DOHH2 (cell line): ENCODE results near the gene SP6.

ENCODE experiments used
- H3F3A ChIP-seq: fragments of 200-600 bp; sonication (generic), shearing (Covaris generic); 2 replicates; pipeline ENCODE4 v1.6.0; 2016; ENCODE audit warnings: antibody characterized with exemption, mild to moderate bottlenecking; ENCODE audit not compliant: control insufficient read depth, insufficient read depth
- H3K27ac ChIP-seq: fragments of 200-600 bp; sonication (generic); 2 replicates; pipeline ENCODE4 v1.5.1; 2014; ENCODE audit warnings: low read depth, mild to moderate bottlenecking, low read length, moderate library complexity
- H3K27me3 ChIP-seq: fragments of 200-600 bp; sonication (generic); 2 replicates; pipeline ENCODE4 v1.6.1; 2014; ENCODE audit warnings: mild to moderate bottlenecking, low read length, mixed read lengths; ENCODE audit not compliant: control insufficient read depth
- H3K36me3 ChIP-seq: fragments of 200-600 bp; sonication (generic); 2 replicates; pipeline ENCODE4 v1.6.1; 2014; ENCODE audit warnings: mild to moderate bottlenecking, low read length, moderate library complexity, mixed read lengths; ENCODE audit not compliant: control insufficient read depth
- H3K4me1 ChIP-seq: fragments of 200-600 bp; sonication (generic); 2 replicates; pipeline ENCODE4 v1.6.1; 2014; ENCODE audit warnings: mild to moderate bottlenecking, low read length, mixed read lengths; ENCODE audit not compliant: control insufficient read depth
- H3K4me2 ChIP-seq: fragments of 200-600 bp; sonication (generic); 2 replicates; pipeline ENCODE4 v1.6.0; 2014; ENCODE audit warnings: mild to moderate bottlenecking, low read length, moderate library complexity
- H3K4me3 ChIP-seq: fragments of 200-600 bp; sonication (generic); 2 replicates; pipeline ENCODE4 v1.5.1; 2014; ENCODE audit warnings: mild to moderate bottlenecking, low read length, mixed read lengths
- H3K79me2 ChIP-seq: fragments of 200-600 bp; sonication (generic); 2 replicates; pipeline ENCODE4 v1.6.1; 2014; ENCODE audit warnings: mild to moderate bottlenecking, low read length, mixed read lengths; ENCODE audit not compliant: control insufficient read depth
- H3K9me2 ChIP-seq: fragments of 200-600 bp; sonication (generic); replicated peaks from 2 replicates; pipeline ENCODE4 v1.6.1; 2014; ENCODE audit warnings: mild to moderate bottlenecking, low read length, mixed read lengths; ENCODE audit not compliant: control insufficient read depth
- H3K9me3 ChIP-seq: fragments of 200-600 bp; sonication (generic); 2 replicates; pipeline ENCODE4 v1.6.1; 2014; ENCODE audit warnings: antibody characterized with exemption, low read length, mixed read lengths; ENCODE audit not compliant: control insufficient read depth, insufficient read depth
- H4K20me1 ChIP-seq: fragments of 200-600 bp; sonication (generic); 2 replicates; pipeline ENCODE4 v1.6.0; 2014; ENCODE audit warnings: low read depth, mild to moderate bottlenecking, antibody characterized with exemption, low read length, moderate library complexity; ENCODE audit not compliant: control insufficient read depth, insufficient read depth
- EZH2phosphoT487 ChIP-seq: fragments of 200-600 bp; sonication (generic); IDR thresholded peaks from 2 replicates; pipeline ENCODE4 v1.6.1; 2017; ENCODE audit warnings: borderline replicate concordance, mild to moderate bottlenecking, antibody characterized with exemption, low read length, moderate library complexity, mixed read lengths
- TF ChIP-seq, protein P1 (sequence below): fragments of 200-600 bp; sonication (generic); IDR thresholded peaks from one replicate; pipeline ENCODE4 v1.5.1; 2014; ENCODE audit warnings: antibody characterized with exemption, mild to moderate bottlenecking, low read depth, low read length; ENCODE audit not compliant: poor library complexity, severe bottlenecking

The SP6 gene

DNA sequence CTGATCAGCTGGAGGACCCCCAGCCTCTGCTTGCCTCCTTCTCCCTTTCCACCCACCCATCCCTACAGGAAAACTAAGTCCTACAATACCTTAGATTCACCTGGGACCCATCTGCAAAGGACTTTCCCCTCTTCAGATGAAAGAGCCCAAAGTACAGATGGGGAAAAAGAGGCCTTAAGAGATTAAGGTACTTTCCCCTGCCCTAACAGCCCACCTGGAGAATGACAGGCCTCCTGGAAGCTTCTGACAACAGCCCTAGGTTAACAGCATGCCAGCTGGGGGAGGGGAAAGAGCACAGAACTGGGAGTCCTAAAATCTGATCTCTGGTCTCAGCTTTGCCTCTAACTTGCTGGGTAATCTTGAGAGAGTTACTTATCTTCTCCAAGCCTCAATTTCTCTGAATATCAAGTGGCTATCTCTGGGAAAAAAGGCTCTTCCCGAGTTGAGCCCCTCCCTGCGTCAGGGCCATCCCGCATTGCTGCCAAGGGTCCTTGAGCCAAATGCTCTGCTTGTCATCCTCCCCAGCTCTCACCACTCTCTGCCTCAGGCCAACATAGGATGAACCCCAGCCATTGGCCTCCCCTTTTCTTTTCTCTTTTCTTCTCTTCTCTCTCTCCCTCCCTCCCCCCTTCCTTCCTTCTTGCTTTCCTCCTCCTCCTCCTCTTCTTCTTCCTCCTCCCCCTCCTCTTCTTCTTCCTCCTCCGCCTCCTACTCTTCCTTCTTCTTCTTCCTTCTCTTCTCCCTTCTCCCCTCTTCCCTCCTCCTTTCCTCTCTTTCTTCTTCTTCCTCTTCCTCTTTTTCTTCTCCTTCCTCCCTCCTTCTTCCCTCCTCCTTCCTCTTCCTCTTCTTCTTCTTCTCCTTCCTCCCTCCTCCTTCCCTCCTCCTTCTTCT lies 22.5 kb upstream of the SP6 start:
- no peak for TF ChIP-seq EZH2phosphoT487
- peak overlapping the region; percentile 6; the same call in 1 of the 2 replicates for H3K4me2 ChIP-seq

DNA sequence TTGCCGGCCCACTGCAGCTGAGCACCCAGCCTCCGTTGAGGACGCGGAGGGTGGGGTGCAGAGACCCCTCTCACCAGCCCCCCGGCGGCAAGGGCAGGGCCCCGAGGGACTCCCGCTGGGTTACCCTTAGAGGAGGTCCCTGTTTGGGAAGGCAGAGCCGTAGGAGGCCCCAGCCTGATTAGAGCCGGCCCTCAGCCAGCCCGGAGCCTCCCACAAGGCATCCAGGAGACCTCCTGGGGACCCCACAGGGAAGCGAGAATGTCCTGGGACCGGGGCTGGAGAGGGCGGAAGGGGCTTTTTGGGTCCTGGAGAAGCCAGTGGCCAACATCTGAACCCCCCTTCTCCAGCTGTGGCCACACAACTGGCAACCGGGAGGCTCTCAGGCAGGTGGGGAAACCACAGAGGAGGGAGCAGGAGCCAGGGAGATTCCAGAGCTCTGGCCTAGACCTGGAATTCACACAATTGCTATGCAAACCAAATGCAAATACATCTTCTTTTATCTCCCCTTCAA lies 21.7 kb upstream of the SP6 start:
- Histone ChIP-seq H3K79me2 (no peaks in the 10 kb centered on the region), H3K4me3 (no peak overlapping the region), H3K9me2 (no peaks in the 10 kb centered on the region), H3K27ac (no peak overlapping the region), H4K20me1 (no peaks in the 10 kb centered on the region), H3K4me1 (peaks cover 20% of the 10 kb centered on the region), H3K36me3 (no peaks in the 10 kb centered on the region), H3K9me3 (no peaks in the 10 kb centered on the region), H3F3A (no peaks in the 10 kb centered on the region), H3K4me2 (no peak overlapping the region), H3K27me3 (peaks cover 37% of the 10 kb centered on the region)
- TF ChIP-seq, protein P1, sequence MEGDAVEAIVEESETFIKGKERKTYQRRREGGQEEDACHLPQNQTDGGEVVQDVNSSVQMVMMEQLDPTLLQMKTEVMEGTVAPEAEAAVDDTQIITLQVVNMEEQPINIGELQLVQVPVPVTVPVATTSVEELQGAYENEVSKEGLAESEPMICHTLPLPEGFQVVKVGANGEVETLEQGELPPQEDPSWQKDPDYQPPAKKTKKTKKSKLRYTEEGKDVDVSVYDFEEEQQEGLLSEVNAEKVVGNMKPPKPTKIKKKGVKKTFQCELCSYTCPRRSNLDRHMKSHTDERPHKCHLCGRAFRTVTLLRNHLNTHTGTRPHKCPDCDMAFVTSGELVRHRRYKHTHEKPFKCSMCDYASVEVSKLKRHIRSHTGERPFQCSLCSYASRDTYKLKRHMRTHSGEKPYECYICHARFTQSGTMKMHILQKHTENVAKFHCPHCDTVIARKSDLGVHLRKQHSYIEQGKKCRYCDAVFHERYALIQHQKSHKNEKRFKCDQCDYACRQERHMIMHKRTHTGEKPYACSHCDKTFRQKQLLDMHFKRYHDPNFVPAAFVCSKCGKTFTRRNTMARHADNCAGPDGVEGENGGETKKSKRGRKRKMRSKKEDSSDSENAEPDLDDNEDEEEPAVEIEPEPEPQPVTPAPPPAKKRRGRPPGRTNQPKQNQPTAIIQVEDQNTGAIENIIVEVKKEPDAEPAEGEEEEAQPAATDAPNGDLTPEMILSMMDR = no peak
- TF ChIP-seq EZH2phosphoT487 = no peak

More for the DNA sequence above, 22.5 kb upstream of the SP6 start:
- H3K4me1 ChIP-seq = peaks cover 20% of the 10 kb centered on the region
- H3K4me3 ChIP-seq = no peak overlapping the region
- H3K27ac ChIP-seq = no peak overlapping the region
- H3K9me2 ChIP-seq = no peaks in the 10 kb centered on the region
- no peaks in the 10 kb centered on the region for H3K79me2 ChIP-seq
- H3K9me3 ChIP-seq = no peaks in the 10 kb centered on the region
- no peaks in the 10 kb centered on the region for H3F3A ChIP-seq
- no peaks in the 10 kb centered on the region for H4K20me1 ChIP-seq
- H3K27me3 ChIP-seq = peaks cover 39% of the 10 kb centered on the region
- no peaks in the 10 kb centered on the region for H3K36me3 ChIP-seq

DNA sequence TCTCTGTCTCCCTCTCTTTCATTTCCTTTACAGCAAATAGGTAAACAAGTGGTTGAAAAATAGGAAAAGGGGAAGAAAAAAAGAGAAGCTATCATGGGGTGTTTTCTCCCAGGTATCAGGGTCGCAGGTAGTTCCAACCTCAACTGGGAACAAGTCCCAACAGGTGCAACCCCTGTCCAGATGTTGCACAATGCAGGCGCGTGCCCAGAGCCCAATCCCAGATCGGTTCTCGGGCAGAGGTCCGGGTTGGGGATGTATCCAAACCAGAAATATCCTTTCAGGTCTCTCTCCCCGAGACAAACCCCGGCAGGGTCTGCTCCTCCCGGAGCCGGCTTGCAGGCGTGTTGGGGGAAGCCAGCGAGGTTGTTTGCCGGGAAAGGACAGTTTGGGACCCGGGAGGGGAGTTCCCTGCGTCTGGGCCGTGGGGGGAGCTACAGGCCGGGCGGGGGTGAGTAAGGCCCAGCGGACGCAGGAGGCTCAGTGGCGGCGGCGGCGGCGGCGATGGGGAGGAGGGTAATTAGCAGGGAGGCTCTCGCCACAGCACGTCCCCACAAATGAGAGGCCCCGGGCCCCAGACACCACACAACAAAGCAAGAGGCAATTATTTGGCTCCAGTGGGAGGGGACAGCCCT lies 21.2 kb upstream of the SP6 start:
- Histone ChIP-seq H3K79me2 (no peaks in the 10 kb centered on the region), H3K4me2 (no peak overlapping the region), H3K4me3 (no peak overlapping the region), H3K27me3 (peaks cover 35% of the 10 kb centered on the region), H3F3A (no peaks in the 10 kb centered on the region), H3K9me3 (no peaks in the 10 kb centered on the region), H3K27ac (no peak overlapping the region), H3K36me3 (no peaks in the 10 kb centered on the region), H3K9me2 (no peaks in the 10 kb centered on the region), H3K4me1 (peaks cover 16% of the 10 kb centered on the region), H4K20me1 (no peaks in the 10 kb centered on the region)
- TF ChIP-seq, protein P1 = no peak
- TF ChIP-seq EZH2phosphoT487 = no peak

DNA sequence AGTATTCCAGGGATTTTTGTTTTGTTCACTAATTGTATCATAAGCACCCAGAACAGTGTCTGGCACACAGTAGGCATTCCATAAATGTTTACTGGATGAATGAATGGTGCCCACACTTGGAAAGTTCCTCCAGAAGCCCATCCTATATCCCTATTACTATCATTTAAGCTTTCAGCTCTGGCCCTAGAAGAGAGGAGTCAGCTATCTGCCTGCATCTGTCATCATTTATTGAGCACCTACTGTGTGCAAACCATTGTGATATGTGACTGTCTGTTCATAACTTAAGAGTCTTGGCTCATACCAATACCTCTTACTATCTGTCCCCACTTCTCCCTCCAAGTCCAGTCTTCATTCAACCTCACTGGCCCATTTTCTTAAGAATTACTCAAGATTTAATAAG lies 20.1 kb upstream of the SP6 start:
- Histone ChIP-seq H3K9me3 (no peaks in the 10 kb centered on the region), H3K4me3 (no peak overlapping the region), H4K20me1 (no peaks in the 10 kb centered on the region), H3K4me1 (peaks cover 16% of the 10 kb centered on the region), H3F3A (no peaks in the 10 kb centered on the region), H3K27ac (no peak overlapping the region), H3K4me2 (no peak overlapping the region), H3K79me2 (no peaks in the 10 kb centered on the region), H3K36me3 (no peaks in the 10 kb centered on the region), H3K27me3 (peaks cover 35% of the 10 kb centered on the region), H3K9me2 (no peaks in the 10 kb centered on the region)
- TF ChIP-seq EZH2phosphoT487 = no peak
- TF ChIP-seq, protein P1 = no peak
